Measurements from ENCODE around the gene CD101.

The CD101 gene

GRCh38 chr1:117068580-117068979 lies 67.0 kb downstream of the CD101 start:
- H3K36me3 Mint-ChIP-seq (ENCODE audit: low read depth), result peaks cover 68% of the 10 kb centered on the region
- no peaks in the 10 kb centered on the region for H3K27me3 Mint-ChIP-seq
- H3K4me1 Mint-ChIP-seq (ENCODE audit: low read depth), result peaks cover 34% of the 10 kb centered on the region
- no peak overlapping the region for H3K27ac Mint-ChIP-seq
- H3K4me3 Mint-ChIP-seq, result no peak overlapping the region
- no peaks in the 10 kb centered on the region for H3K9me3 Mint-ChIP-seq

GRCh38 chr1:117069220-117069844 lies 67.8 kb downstream of the CD101 start:
- H3K9me3 Mint-ChIP-seq, result no peaks in the 10 kb centered on the region
- H3K4me3 Mint-ChIP-seq, result no peak overlapping the region
- H3K27me3 Mint-ChIP-seq, result no peaks in the 10 kb centered on the region
- peak overlapping the region; percentile 8 for H3K27ac Mint-ChIP-seq
- peaks cover 28% of the 10 kb centered on the region for H3K4me1 Mint-ChIP-seq (ENCODE audit: low read depth)
- H3K36me3 Mint-ChIP-seq (ENCODE audit: low read depth), result peaks cover 75% of the 10 kb centered on the region

- Mint-ChIP-seq H3K9me3 (no peaks in the 10 kb centered on the region), H3K27ac (no peak overlapping the region), H3K4me3 (no peak overlapping the region), H3K27me3 (no peaks in the 10 kb centered on the region), H3K4me1 (ENCODE audit: low read depth) (peaks cover 29% of the 10 kb centered on the region), H3K36me3 (ENCODE audit: low read depth) (peaks cover 82% of the 10 kb centered on the region)
Measured at GRCh38 chr1:117070124-117070523, 68.6 kb downstream of the CD101 start.

GRCh38 chr1:117076648-117077047 lies 75.1 kb downstream of the CD101 start:
- peaks cover 86% of the 10 kb centered on the region for H3K36me3 Mint-ChIP-seq (ENCODE audit: low read depth)
- peak overlapping the region; percentile 88 for H3K27ac Mint-ChIP-seq
- H3K9me3 Mint-ChIP-seq, result no peaks in the 10 kb centered on the region
- H3K4me1 Mint-ChIP-seq (ENCODE audit: low read depth), result peaks cover 38% of the 10 kb centered on the region
- no peaks in the 10 kb centered on the region for H3K27me3 Mint-ChIP-seq
- H3K4me3 Mint-ChIP-seq, result peak overlapping the region; percentile 42

GRCh38 chr1:117077267-117077666 lies 75.7 kb downstream of the CD101 start:
- peaks cover 87% of the 10 kb centered on the region for H3K36me3 Mint-ChIP-seq (ENCODE audit: low read depth)
- H3K4me1 Mint-ChIP-seq (ENCODE audit: low read depth), result peaks cover 44% of the 10 kb centered on the region
- no peaks in the 10 kb centered on the region for H3K9me3 Mint-ChIP-seq
- H3K27ac Mint-ChIP-seq, result peak overlapping the region; percentile 98
- H3K4me3 Mint-ChIP-seq, result peak overlapping the region; percentile 43
- H3K27me3 Mint-ChIP-seq, result no peaks in the 10 kb centered on the region

- Mint-ChIP-seq H3K27me3 (no peaks in the 10 kb centered on the region), H3K4me3 (no peak overlapping the region), H3K9me3 (no peaks in the 10 kb centered on the region), H3K27ac (no peak overlapping the region), H3K36me3 (ENCODE audit: low read depth) (peaks cover 88% of the 10 kb centered on the region), H3K4me1 (ENCODE audit: low read depth) (peaks cover 64% of the 10 kb centered on the region)
Measured at GRCh38 chr1:117079737-117080136, 78.2 kb downstream of the CD101 start.

- Mint-ChIP-seq H3K36me3 (ENCODE audit: low read depth) (peaks cover 78% of the 10 kb centered on the region), H3K4me1 (ENCODE audit: low read depth) (peaks cover 32% of the 10 kb centered on the region), H3K9me3 (no peaks in the 10 kb centered on the region), H3K4me3 (no peak overlapping the region), H3K27me3 (no peaks in the 10 kb centered on the region), H3K27ac (peak overlapping the region; percentile 90)
Measured at GRCh38 chr1:117084231-117084630, 82.7 kb downstream of the CD101 start.
